Neuronal stem cell (in vitro differentiated cells): ENCODE results near the gene RNF114.
"Not testable (repeated sequence)": the region's sequence is repeated elsewhere in the genome, so short reads cannot be mapped to it uniquely, and the experiment has no call there.

ENCODE experiments used
- DNase-seq: peaks from one replicate; pipeline ENCODE4 v3.0.0-alpha.2; 2013; ENCODE audit warnings: low spot score
- H2AFZ ChIP-seq: one replicate; pipeline ENCODE4 v1.6.1; 2013; ENCODE audit warnings: mild to moderate bottlenecking, low read length, inconsistent platforms
- H2AK5ac ChIP-seq: 2 replicates; pipeline ENCODE4 v1.6.1; 2013; ENCODE audit warnings: low read depth, mild to moderate bottlenecking, inconsistent platforms, low read length, moderate library complexity, mixed read lengths
- H2BK120ac ChIP-seq: 2 replicates; pipeline ENCODE4 v1.6.1; 2013; ENCODE audit warnings: low read depth, mild to moderate bottlenecking, inconsistent platforms, low read length, moderate library complexity, mixed read lengths
- H2BK12ac ChIP-seq: one replicate; pipeline ENCODE4 v1.6.1; 2013; ENCODE audit warnings: low read length, inconsistent platforms
- H2BK15ac ChIP-seq: 2 replicates; pipeline ENCODE4 v1.6.1; 2013; ENCODE audit warnings: mild to moderate bottlenecking, low read length, inconsistent platforms, mixed read lengths
- H2BK5ac ChIP-seq: one replicate; pipeline ENCODE4 v1.6.1; 2013; ENCODE audit warnings: inconsistent platforms, mild to moderate bottlenecking, low read length, moderate library complexity
- H3K14ac ChIP-seq: one replicate; pipeline ENCODE4 v1.6.1; 2013; ENCODE audit warnings: low read length, inconsistent platforms
- H3K18ac ChIP-seq: 2 replicates; pipeline ENCODE4 v1.6.1; 2013; ENCODE audit warnings: low read length, inconsistent platforms
- H3K23ac ChIP-seq: 2 replicates; pipeline ENCODE4 v1.6.1; 2013; ENCODE audit warnings: low read depth, mild to moderate bottlenecking, mixed read lengths, low read length, inconsistent platforms; ENCODE audit not compliant: poor library complexity
- H3K27ac ChIP-seq: replicated peaks from 3 replicates; pipeline ENCODE4 v1.5.1; 2013; ENCODE audit warnings: low read length, inconsistent platforms
- H3K27me3 ChIP-seq, 3 experiments: 2 replicates each; pipeline ENCODE4 v1.6.1; 2013; ENCODE audit warnings: low read length in 3 of 3, mild to moderate bottlenecking in 2 of 3, inconsistent platforms in 1 of 3, low read depth in 1 of 3, mixed read lengths in 1 of 3, moderate library complexity in 1 of 3; ENCODE audit not compliant: control insufficient read depth in 3 of 3, insufficient read depth in 3 of 3
- H3K36me3 ChIP-seq, 2 donors: replicated peaks in 1 of 2; 2 replicates each; pipeline ENCODE4 v1.6.1; 2013; ENCODE audit warnings: low read length in 2 of 2; ENCODE audit not compliant: control insufficient read depth in 2 of 2, insufficient read depth in 2 of 2
- H3K4ac ChIP-seq: 2 replicates; pipeline ENCODE4 v1.6.1; 2013; ENCODE audit warnings: inconsistent platforms, mild to moderate bottlenecking, low read length, moderate library complexity
- H3K4me1 ChIP-seq, 2 donors: 1 replicate in 1 of 2; 2 replicates in 1 of 2; pipeline ENCODE4 v1.6.1; 2013; ENCODE audit warnings: low read length in 2 of 2, low read depth in 1 of 2; ENCODE audit not compliant: control insufficient read depth in 2 of 2, insufficient read depth in 1 of 2
- H3K4me2 ChIP-seq: one replicate; pipeline ENCODE4 v1.6.1; 2013; ENCODE audit warnings: mild to moderate bottlenecking, low read length, inconsistent platforms; ENCODE audit not compliant: insufficient read depth, poor library complexity, severe bottlenecking
- H3K4me3 ChIP-seq, 2 donors: 2 replicates each; pipeline ENCODE4 v1.5.1; 2013; ENCODE audit warnings: low read length in 2 of 2, mild to moderate bottlenecking in 2 of 2, inconsistent platforms in 1 of 2, moderate library complexity in 1 of 2
- H3K79me1 ChIP-seq: one replicate; pipeline ENCODE4 v1.6.1; 2013; ENCODE audit warnings: low read depth, mild to moderate bottlenecking, inconsistent platforms, low read length, moderate library complexity
- H3K9ac ChIP-seq: one replicate; pipeline ENCODE4 v1.6.1; 2013; ENCODE audit warnings: mild to moderate bottlenecking, low read depth, low read length, inconsistent platforms; ENCODE audit not compliant: poor library complexity
- H3K9me3 ChIP-seq, 2 donors: replicated peaks in 1 of 2; 2 replicates each; pipeline versions ENCODE3 to v1.6.1; 2013; ENCODE audit warnings: low read length in 2 of 2, mild to moderate bottlenecking in 2 of 2, inconsistent platforms in 1 of 2, low read depth in 1 of 2, mixed read lengths in 1 of 2, moderate library complexity in 1 of 2; ENCODE audit not compliant: control insufficient read depth in 2 of 2, insufficient read depth in 1 of 2
- H4K8ac ChIP-seq: one replicate; pipeline ENCODE4 v1.6.1; 2013; ENCODE audit warnings: low read depth, mild to moderate bottlenecking, inconsistent platforms, low read length, moderate library complexity
- H4K91ac ChIP-seq: one replicate; pipeline ENCODE4 v1.6.1; 2013; ENCODE audit warnings: low read length, low read depth, mild to moderate bottlenecking, inconsistent platforms; ENCODE audit not compliant: poor library complexity
- WGBS, 2 donors: extraction: QIAGEN DNeasy Blood & Tissue Kit; methylation state at CpG; one replicate each; pipeline ENCODE4 v1.1.7; 2013; ENCODE audit warnings: missing lambda C conversion rate in 2 of 2, mixed read lengths in 1 of 2; ENCODE audit not compliant: insufficient read length in 2 of 2, insufficient replicate concordance in 1 of 2; ENCODE audit errors: extremely low coverage in 2 of 2; 5-methylcytosine and 5-hydroxymethylcytosine counted together

Gene RNF114

GRCh38 chr20:49893242-49894072, 42.7 kb upstream of the RNF114 start:
- Histone ChIP-seq H3K4me3 (no peak overlapping the region), H2AK5ac (no peak overlapping the region), H2BK5ac (no peak overlapping the region), H3K9me3 (no peaks in the 10 kb centered on the region), H3K18ac (no peak overlapping the region), H2AFZ (no peak overlapping the region), H3K27ac (no peak overlapping the region), H3K14ac (no peak overlapping the region), H3K36me3 (no peaks in the 10 kb centered on the region), H3K4me2 (no peak overlapping the region), H3K9ac (no peak overlapping the region), H4K91ac (no peak overlapping the region), H2BK12ac (no peak overlapping the region), H4K8ac (no peak overlapping the region), H3K4ac (no peak overlapping the region), H3K4me1 (peaks cover 12 to 36% of the 10 kb centered on the region in 2 donors), H3K27me3 (no peaks in the 10 kb centered on the region), H2BK15ac (peak overlapping the region; percentile 12), H2BK120ac (no peak overlapping the region), H3K79me1 (no peaks in the 10 kb centered on the region), H3K23ac (no peak overlapping the region)
- WGBS, 2 donors: no CpG with 5 or more reads among the region's 12 CpGs
- no peak for DNase-seq

- H3K79me1 ChIP-seq: no peaks in the 10 kb centered on the region
- no peak overlapping the region for H3K4ac ChIP-seq
- no peak overlapping the region for H3K4me2 ChIP-seq
- H2BK15ac ChIP-seq: no peak overlapping the region
- H2BK12ac ChIP-seq: no peak overlapping the region
- H3K27me3 ChIP-seq: no peaks in the 10 kb centered on the region
- H3K14ac ChIP-seq: no peak overlapping the region
- H3K27ac ChIP-seq: no peak overlapping the region
- no peak overlapping the region for H4K8ac ChIP-seq
- peaks cover 9 to 31% of the 10 kb centered on the region in 2 donors for H3K4me1 ChIP-seq
- no peak overlapping the region for H3K18ac ChIP-seq
- no peak overlapping the region for H2BK5ac ChIP-seq
- WGBS, 2 donors: no CpG with 5 or more reads among the region's 6 CpGs
- no peaks in the 10 kb centered on the region for H3K9me3 ChIP-seq
- no peak overlapping the region for H4K91ac ChIP-seq
- H3K36me3 ChIP-seq: no peaks in the 10 kb centered on the region
- no peak overlapping the region for H3K9ac ChIP-seq
- no peak overlapping the region for H2BK120ac ChIP-seq
- H2AK5ac ChIP-seq: no peak overlapping the region
- no peak overlapping the region for H2AFZ ChIP-seq
- no peak overlapping the region for H3K4me3 ChIP-seq
- DNase-seq: no peak
- no peak overlapping the region for H3K23ac ChIP-seq
These were observed 42.1 kb upstream of the RNF114 start for GRCh38 chr20:49894073-49894470.

GRCh38 chr20:49895474-49896093, 40.6 kb upstream of the RNF114 start:
- H3K4me3 ChIP-seq, H2BK120ac ChIP-seq, H4K91ac ChIP-seq, H3K23ac ChIP-seq, H3K27me3 ChIP-seq, H2AK5ac ChIP-seq, H2BK15ac ChIP-seq, H3K27ac ChIP-seq, H3K18ac ChIP-seq, H3K9ac ChIP-seq, DNase-seq, H3K14ac ChIP-seq, H3K9me3 ChIP-seq, H3K4ac ChIP-seq, H2BK12ac ChIP-seq, H3K79me1 ChIP-seq, H3K36me3 ChIP-seq, H3K4me2 ChIP-seq, H4K8ac ChIP-seq, H2BK5ac ChIP-seq, H2AFZ ChIP-seq: not testable (repeated sequence)
- no CpG with 5 or more reads among the region's 7 CpGs for WGBS, 2 donors
- H3K4me1 ChIP-seq: peaks cover 9 to 28% of the 10 kb centered on the region in 2 donors

- Histone ChIP-seq H2BK12ac (no peak overlapping the region), H3K18ac (no peak overlapping the region), H4K8ac (no peak overlapping the region), H3K4me3 (no peak overlapping the region), H3K9me3 (no peaks in the 10 kb centered on the region), H2AK5ac (no peak overlapping the region), H3K4me1 (peaks cover 5 to 22% of the 10 kb centered on the region in 2 donors), H2BK120ac (no peak overlapping the region), H3K9ac (no peak overlapping the region), H4K91ac (no peak overlapping the region), H2AFZ (no peak overlapping the region), H3K4ac (no peak overlapping the region), H2BK5ac (no peak overlapping the region), H3K27ac (no peak overlapping the region), H2BK15ac (no peak overlapping the region), H3K27me3 (no peaks in the 10 kb centered on the region), H3K23ac (no peak overlapping the region), H3K14ac (no peak overlapping the region), H3K4me2 (no peak overlapping the region), H3K36me3 (no peaks in the 10 kb centered on the region), H3K79me1 (no peaks in the 10 kb centered on the region)
- DNase-seq: no peak
- WGBS, 2 donors: no CpG with 5 or more reads among the region's 6 CpGs
These were observed 40.0 kb upstream of the RNF114 start for GRCh38 chr20:49896204-49896603.
